ENCODE measurements around the gene NACC1.

Gene NACC1

DNA sequence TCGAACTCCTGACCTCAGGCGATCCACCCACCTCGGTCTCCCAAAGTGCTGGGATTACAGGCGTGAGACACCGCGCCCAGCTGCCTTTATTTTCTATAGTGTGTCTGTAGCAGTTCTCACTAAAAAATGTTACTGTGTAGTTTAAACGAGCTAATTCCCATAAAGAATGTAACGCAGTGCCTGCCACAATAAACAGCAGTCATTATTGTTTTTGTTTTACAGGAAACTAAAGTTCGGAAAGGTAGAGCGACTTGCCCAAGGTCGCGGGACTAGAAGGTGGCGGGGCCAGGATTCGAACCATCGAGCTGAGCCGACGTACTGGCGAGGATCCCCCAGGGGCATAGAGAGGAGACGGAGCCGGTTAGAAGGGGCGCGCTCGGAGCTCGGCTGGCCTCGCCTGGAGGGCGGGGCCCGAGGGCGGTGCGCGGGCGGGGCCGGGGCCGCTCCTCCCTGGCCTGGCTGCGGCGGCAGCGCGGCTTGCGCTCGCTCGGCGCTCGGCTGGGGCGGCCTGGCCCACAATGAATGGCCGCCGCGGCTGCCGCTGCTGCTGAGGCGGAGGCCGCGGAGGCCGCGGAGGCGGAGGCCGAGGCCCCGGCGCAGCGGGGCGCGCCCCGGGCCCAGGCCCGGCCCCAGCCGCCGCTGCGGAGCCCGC, at the start of gene NACC1:
TSS of gene NACC1 (plus strand) at position 493 of the 652 bp plus-strand sequence. CDS start 16,944 bp downstream, outside the sequence.
- TF ChIP-seq, protein P1, sequence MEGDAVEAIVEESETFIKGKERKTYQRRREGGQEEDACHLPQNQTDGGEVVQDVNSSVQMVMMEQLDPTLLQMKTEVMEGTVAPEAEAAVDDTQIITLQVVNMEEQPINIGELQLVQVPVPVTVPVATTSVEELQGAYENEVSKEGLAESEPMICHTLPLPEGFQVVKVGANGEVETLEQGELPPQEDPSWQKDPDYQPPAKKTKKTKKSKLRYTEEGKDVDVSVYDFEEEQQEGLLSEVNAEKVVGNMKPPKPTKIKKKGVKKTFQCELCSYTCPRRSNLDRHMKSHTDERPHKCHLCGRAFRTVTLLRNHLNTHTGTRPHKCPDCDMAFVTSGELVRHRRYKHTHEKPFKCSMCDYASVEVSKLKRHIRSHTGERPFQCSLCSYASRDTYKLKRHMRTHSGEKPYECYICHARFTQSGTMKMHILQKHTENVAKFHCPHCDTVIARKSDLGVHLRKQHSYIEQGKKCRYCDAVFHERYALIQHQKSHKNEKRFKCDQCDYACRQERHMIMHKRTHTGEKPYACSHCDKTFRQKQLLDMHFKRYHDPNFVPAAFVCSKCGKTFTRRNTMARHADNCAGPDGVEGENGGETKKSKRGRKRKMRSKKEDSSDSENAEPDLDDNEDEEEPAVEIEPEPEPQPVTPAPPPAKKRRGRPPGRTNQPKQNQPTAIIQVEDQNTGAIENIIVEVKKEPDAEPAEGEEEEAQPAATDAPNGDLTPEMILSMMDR (IDR thresholded peaks at IDR 0.05; ENCODE audit: insufficient read depth, low read depth, low read length, missing control alignments), result no peak
- peak; percentile 94 for DNase-seq (ENCODE audit: low read depth)

GRCh38 chr19:13069415-13070359, 48.4 kb upstream of the NACC1 start:
- TF ChIP-seq, protein P1 (IDR thresholded peaks at IDR 0.05; ENCODE audit: insufficient read depth, low read depth, low read length, missing control alignments), result no peak
- H3K4me3 ChIP-seq (ENCODE audit: low read depth, low read length), result no peak overlapping the region
- no peak for DNase-seq (ENCODE audit: low read depth)

More for the DNA sequence above, at the start of gene NACC1:
- H3K4me3 ChIP-seq (ENCODE audit: low read depth, low read length), result peak within 1 kb of the TSS; percentile 95

DNA sequence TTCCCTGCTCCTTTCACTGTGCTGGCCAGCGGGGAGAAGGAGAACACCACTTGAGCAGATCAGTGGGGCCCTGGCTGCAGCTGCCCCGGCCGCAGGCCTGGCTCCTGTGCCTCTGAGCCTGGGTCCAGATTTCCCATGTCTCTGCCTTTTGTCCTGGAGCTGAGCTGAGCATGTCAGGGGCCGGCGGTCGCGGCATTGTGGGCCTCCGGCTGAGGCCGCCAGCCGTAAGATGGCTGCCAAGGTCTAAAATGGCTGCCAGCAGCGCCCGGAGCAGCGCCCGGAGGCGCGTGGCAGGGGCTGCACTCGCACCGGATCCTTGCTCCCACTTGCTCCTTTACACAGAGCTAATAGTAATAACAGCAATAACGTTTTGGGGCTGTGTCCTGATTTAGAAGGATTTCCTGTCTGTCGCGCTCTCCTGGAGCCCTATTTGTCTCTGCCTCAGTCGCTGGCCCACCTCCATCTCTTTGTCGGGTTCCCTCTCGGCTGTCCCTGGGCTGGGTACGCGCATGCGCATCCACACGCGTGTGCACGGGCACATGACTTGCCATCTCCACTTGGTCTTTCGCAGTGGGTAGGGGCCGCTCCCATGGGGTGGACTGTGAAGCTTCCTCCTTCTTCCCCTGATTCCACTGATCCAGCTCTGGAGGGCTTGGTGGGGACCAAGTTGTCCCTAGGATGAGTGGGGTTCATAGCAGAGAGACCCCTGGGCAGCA, 47.5 kb upstream of the NACC1 start:
- DNase-seq (ENCODE audit: low read depth), result no peak
- TF ChIP-seq, protein P1 (IDR thresholded peaks at IDR 0.05; ENCODE audit: insufficient read depth, low read depth, low read length, missing control alignments), result no peak

GRCh38 chr19:13071444-13072187, 46.4 kb upstream of the NACC1 start:
- TF ChIP-seq, protein P1 (IDR thresholded peaks at IDR 0.05; ENCODE audit: insufficient read depth, low read depth, low read length, missing control alignments), result no peak
- no peak overlapping the region for H3K4me3 ChIP-seq (ENCODE audit: low read depth, low read length)
- no peak for DNase-seq (ENCODE audit: low read depth)

More for the DNA sequence above, 47.5 kb upstream of the NACC1 start:
- H3K4me3 ChIP-seq (ENCODE audit: low read depth, low read length), result no peak overlapping the region

GRCh38 chr19:13072188-13072908, 45.7 kb upstream of the NACC1 start:
- no peak overlapping the region for H3K4me3 ChIP-seq (ENCODE audit: low read depth, low read length)
- DNase-seq (ENCODE audit: low read depth), result no peak
- TF ChIP-seq, protein P1 (IDR thresholded peaks at IDR 0.05; ENCODE audit: insufficient read depth, low read depth, low read length, missing control alignments), result no peak
